Fibroblast of lung (primary cell): ENCODE data around the gene DENND4B.

Experiments
- EZH2 ChIP-seq: IDR thresholded peaks from 2 replicates; pipeline ENCODE4 v1.5.1; 2012; ENCODE audit warnings: low read length, control low read depth, mild to moderate bottlenecking; ENCODE audit errors: missing control alignments
- TF ChIP-seq, protein P1 (sequence below), 2 donors: IDR thresholded peaks in 1 of 2; conservative IDR thresholded peaks in 1 of 2; 1 replicate in 1 of 2; 2 replicates in 1 of 2; pipeline ENCODE4 v1.5.1; 2011 to 2012; ENCODE audit warnings: low read length in 2 of 2, control low read depth in 1 of 2, inconsistent platforms in 1 of 2, low read depth in 1 of 2, mild to moderate bottlenecking in 1 of 2

DNA sequence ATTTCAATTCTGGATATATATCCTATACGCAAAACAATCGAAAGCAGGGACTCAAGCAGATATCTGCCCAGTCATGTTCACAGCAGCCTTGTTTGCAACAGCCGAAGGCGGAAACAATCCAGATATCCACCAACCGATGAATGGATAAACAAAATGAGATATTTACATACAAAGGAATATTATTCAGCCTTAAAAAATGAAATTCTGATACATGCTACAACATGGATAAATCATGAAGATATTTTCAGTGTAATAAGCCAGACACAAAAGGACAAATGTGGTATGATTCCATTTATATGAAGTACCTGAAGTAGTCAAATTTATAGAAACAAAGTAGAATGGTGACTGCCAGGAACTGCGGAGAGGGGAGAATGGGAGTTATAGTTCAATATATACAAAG is 39.4 kb downstream of the DENND4B start:
- TF ChIP-seq, protein P1, sequence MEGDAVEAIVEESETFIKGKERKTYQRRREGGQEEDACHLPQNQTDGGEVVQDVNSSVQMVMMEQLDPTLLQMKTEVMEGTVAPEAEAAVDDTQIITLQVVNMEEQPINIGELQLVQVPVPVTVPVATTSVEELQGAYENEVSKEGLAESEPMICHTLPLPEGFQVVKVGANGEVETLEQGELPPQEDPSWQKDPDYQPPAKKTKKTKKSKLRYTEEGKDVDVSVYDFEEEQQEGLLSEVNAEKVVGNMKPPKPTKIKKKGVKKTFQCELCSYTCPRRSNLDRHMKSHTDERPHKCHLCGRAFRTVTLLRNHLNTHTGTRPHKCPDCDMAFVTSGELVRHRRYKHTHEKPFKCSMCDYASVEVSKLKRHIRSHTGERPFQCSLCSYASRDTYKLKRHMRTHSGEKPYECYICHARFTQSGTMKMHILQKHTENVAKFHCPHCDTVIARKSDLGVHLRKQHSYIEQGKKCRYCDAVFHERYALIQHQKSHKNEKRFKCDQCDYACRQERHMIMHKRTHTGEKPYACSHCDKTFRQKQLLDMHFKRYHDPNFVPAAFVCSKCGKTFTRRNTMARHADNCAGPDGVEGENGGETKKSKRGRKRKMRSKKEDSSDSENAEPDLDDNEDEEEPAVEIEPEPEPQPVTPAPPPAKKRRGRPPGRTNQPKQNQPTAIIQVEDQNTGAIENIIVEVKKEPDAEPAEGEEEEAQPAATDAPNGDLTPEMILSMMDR (conservative IDR thresholded peaks at IDR 0.05 in 1 of 2, IDR thresholded peaks at IDR 0.05 in 1 of 2; ENCODE audit: low read depth in 1 of 2, low read length in 2 of 2), result no peak
- TF ChIP-seq EZH2, result no peak
